ENCODE data around the gene ARFRP1. TPM values are rescaled to one million over a fixed set of nuclear protein-coding genes. Genes with fewer than 3 reads are reported as not detected.

Gene ARFRP1
- total and polyA plus RNA-seq, 8 donors = 7.6 to 103 (median 35.9) TPM

- WGBS, 5 donors = 91 to 93% (median 91%) methylated on average over 11 to 13 of the region's 13 CpGs
- intact Hi-C loops (cut with DNase I; ENCODE audit: low total_unique reads) = no loop called here
- no peak overlapping the region for H3K4me3 ChIP-seq
- no peaks in the 10 kb centered on the region for H3K4me1 ChIP-seq
- H3K36me3 ChIP-seq = peaks cover 0 to 9% (median 2%) of the 10 kb centered on the region in 4 donors
- TF ChIP-seq POLR2AphosphoS5 (IDR thresholded peaks at IDR 0.05) (no peak), POLR2A (IDR thresholded peaks at IDR 0.05) (no peak), EP300 (IDR thresholded peaks at IDR 0.05) (no peak)
- TF ChIP-seq, protein P1, sequence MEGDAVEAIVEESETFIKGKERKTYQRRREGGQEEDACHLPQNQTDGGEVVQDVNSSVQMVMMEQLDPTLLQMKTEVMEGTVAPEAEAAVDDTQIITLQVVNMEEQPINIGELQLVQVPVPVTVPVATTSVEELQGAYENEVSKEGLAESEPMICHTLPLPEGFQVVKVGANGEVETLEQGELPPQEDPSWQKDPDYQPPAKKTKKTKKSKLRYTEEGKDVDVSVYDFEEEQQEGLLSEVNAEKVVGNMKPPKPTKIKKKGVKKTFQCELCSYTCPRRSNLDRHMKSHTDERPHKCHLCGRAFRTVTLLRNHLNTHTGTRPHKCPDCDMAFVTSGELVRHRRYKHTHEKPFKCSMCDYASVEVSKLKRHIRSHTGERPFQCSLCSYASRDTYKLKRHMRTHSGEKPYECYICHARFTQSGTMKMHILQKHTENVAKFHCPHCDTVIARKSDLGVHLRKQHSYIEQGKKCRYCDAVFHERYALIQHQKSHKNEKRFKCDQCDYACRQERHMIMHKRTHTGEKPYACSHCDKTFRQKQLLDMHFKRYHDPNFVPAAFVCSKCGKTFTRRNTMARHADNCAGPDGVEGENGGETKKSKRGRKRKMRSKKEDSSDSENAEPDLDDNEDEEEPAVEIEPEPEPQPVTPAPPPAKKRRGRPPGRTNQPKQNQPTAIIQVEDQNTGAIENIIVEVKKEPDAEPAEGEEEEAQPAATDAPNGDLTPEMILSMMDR (IDR thresholded peaks at IDR 0.05) = no peak
- H3K27ac ChIP-seq = no peak overlapping the region
- H3K27me3 ChIP-seq = no peaks in the 10 kb centered on the region
- no peaks in the 10 kb centered on the region for H3K9me3 ChIP-seq
- DNase-seq = no peak
Measured at GRCh38 chr20:63753381-63753780, 45.6 kb upstream of the ARFRP1 start.

GRCh38 chr20:63752411-63753101, 44.8 kb upstream of the ARFRP1 start:
- 89 to 95% (median 89%) methylated on average over 39 to 50 of the region's 50 CpGs for WGBS, 5 donors
- intact Hi-C loops (cut with DNase I; ENCODE audit: low total_unique reads) = no loop called here
- Histone ChIP-seq H3K27ac (no peak overlapping the region), H3K36me3 (peaks cover 0 to 11% (median 2%) of the 10 kb centered on the region in 4 donors), H3K27me3 (no peaks in the 10 kb centered on the region), H3K4me1 (no peaks in the 10 kb centered on the region), H3K9me3 (no peaks in the 10 kb centered on the region), H3K4me3 (no peak overlapping the region)
- DNase-seq = no peak
- TF ChIP-seq EP300 (IDR thresholded peaks at IDR 0.05) = no peak
- no peak for TF ChIP-seq POLR2AphosphoS5 (IDR thresholded peaks at IDR 0.05)
- no peak for TF ChIP-seq POLR2A (IDR thresholded peaks at IDR 0.05)
- TF ChIP-seq, protein P1 (IDR thresholded peaks at IDR 0.05) = no peak

- DNase-seq = no peak
- Histone ChIP-seq H3K27ac (peak overlapping the region in 2 of 5 donors; percentile 8 to 27), H3K4me3 (no peak overlapping the region), H3K9me3 (no peaks in the 10 kb centered on the region), H3K36me3 (peaks cover 0 to 13% (median 5%) of the 10 kb centered on the region in 4 donors), H3K27me3 (no peaks in the 10 kb centered on the region), H3K4me1 (no peaks in the 10 kb centered on the region)
- WGBS, 5 donors = 69 to 89% (median 76%) methylated on average over 17 to 39 of the region's 45 CpGs
- intact Hi-C loops (cut with DNase I; ENCODE audit: low total_unique reads) = no loop called here
- TF ChIP-seq EP300 (IDR thresholded peaks at IDR 0.05) = no peak
- TF ChIP-seq POLR2AphosphoS5 (IDR thresholded peaks at IDR 0.05) = no peak
- TF ChIP-seq, protein P1 (IDR thresholded peaks at IDR 0.05) = no peak
- TF ChIP-seq POLR2A (IDR thresholded peaks at IDR 0.05) = no peak
Measured at GRCh38 chr20:63751471-63752271, 43.9 kb upstream of the ARFRP1 start.

GRCh38 chr20:63750807-63751470, 43.2 kb upstream of the ARFRP1 start:
- Histone ChIP-seq H3K36me3 (peaks cover 0 to 19% (median 9%) of the 10 kb centered on the region in 4 donors), H3K27ac (peak overlapping the region in 2 of 5 donors; percentile 8 to 27), H3K4me3 (no peak overlapping the region), H3K9me3 (no peaks in the 10 kb centered on the region), H3K27me3 (no peaks in the 10 kb centered on the region), H3K4me1 (no peaks in the 10 kb centered on the region)
- TF ChIP-seq POLR2A (IDR thresholded peaks at IDR 0.05) = no peak
- no peak for TF ChIP-seq POLR2AphosphoS5 (IDR thresholded peaks at IDR 0.05)
- TF ChIP-seq, protein P1 (IDR thresholded peaks at IDR 0.05) = no peak
- no peak for TF ChIP-seq EP300 (IDR thresholded peaks at IDR 0.05)
- WGBS, 5 donors = 63 to 68% (median 66%) methylated on average over 20 to 26 of the region's 26 CpGs
- DNase-seq = peak in 1 of 2 donors; percentile 46
- intact Hi-C loops (cut with DNase I; ENCODE audit: low total_unique reads) = no loop called here

All from stomach (tissue), 9 donors.